ENCODE data around the gene EIF6.

Gene EIF6

GRCh38 chr20:35238170-35238569 is 46.4 kb downstream of the EIF6 start:
- DNase-seq (ENCODE audit: insufficient read length, low spot score) (no peak), FAIRE-seq (no peak)
- TF ChIP-seq POLR2A (IDR thresholded peaks at IDR 0.05; ENCODE audit: low read depth, low read length), result no peak

GRCh38 chr20:35237486-35237885 is 47.1 kb downstream of the EIF6 start:
- TF ChIP-seq POLR2A (IDR thresholded peaks at IDR 0.05; ENCODE audit: low read depth, low read length), result no peak
- no peak for FAIRE-seq
- DNase-seq (ENCODE audit: insufficient read length, low spot score), result no peak

- DNase-seq (ENCODE audit: insufficient read length, low spot score) (no peak), FAIRE-seq (no peak)
- no peak for TF ChIP-seq POLR2A (IDR thresholded peaks at IDR 0.05; ENCODE audit: low read depth, low read length)
Measured at GRCh38 chr20:35235881-35236280, 48.7 kb downstream of the EIF6 start.

- no peak for DNase-seq (ENCODE audit: insufficient read length, low spot score)
- no peak for FAIRE-seq
- no peak for TF ChIP-seq POLR2A (IDR thresholded peaks at IDR 0.05; ENCODE audit: low read depth, low read length)
Measured at GRCh38 chr20:35232575-35232974, 52.0 kb downstream of the EIF6 start.

Measured in H54 (cell line).